Mucosa of descending colon (tissue), 3 donors: ENCODE results near the gene STAT6. TPM values are rescaled to one million over a fixed set of nuclear protein-coding genes. Genes with fewer than 3 reads are reported as not detected.

Experiments
- ATAC-seq: fragments of 200-7000 bp; cut with Tn5 transposase; one replicate; pipeline ENCODE4 v1.9.1; 2020; ENCODE audit warnings: mild to moderate bottlenecking, moderate library complexity
- DNase-seq, 3 donors: peaks; one replicate each; pipeline ENCODE4 v3.0.0-alpha.2; 2020
- H3K36me3 ChIP-seq: fragments of 200-600 bp; one replicate; pipeline ENCODE4 v1.8.0; 2021; ENCODE audit warnings: low read depth, mild to moderate bottlenecking
- H3K4me1 ChIP-seq: fragments of 200-600 bp; one replicate; pipeline ENCODE4 v1.8.0; 2021; ENCODE audit warnings: low read depth, mild to moderate bottlenecking
- H3K4me3 ChIP-seq: fragments of 200-600 bp; one replicate; pipeline ENCODE4 v1.8.0; 2021; ENCODE audit warnings: mild to moderate bottlenecking
- H3K9me3 ChIP-seq: fragments of 200-600 bp; one replicate; pipeline ENCODE4 v1.8.0; 2021; ENCODE audit warnings: mild to moderate bottlenecking
- intact Hi-C, 2 donors: fragments of 100-400 bp; cut with DNase I in 1 of 2; cut with micrococcal nuclease in 1 of 2; formaldehyde crosslinking; loops; one replicate each; pipeline versions ENCODE4 v1.11.0 to v1.11.1; 2022; cut with DNase I, micrococcal nuclease
- long read RNA-seq, 2 donors: library from polyadenylated mRNA; unstranded; transcript quantifications; one replicate each; pipeline ENCODE4 v2.0.0, GENCODE V29; 2019 to 2021
- total RNA-seq, 3 donors: library from RNA; stranded (reverse); fragmentation: NEBNext Ultra II Directional in 2 of 3; extraction: Animal tissue kit (Norgen Biotek cat#: 25700) in 2 of 3; gene quantifications; one replicate each; pipeline versions ENCODE4 v1.2.1 to v1.2.4, GENCODE V29; 2021 to 2023
- TF ChIP-seq, protein P1 (sequence below): fragments of 200-600 bp; IDR thresholded peaks from one replicate; pipeline ENCODE4 v1.8.0; 2022; ENCODE audit warnings: antibody characterized with exemption, mild to moderate bottlenecking
- donor health status: DM: no; HTN: no; CAD: no; lungs with moderate emphysema.
- donor health status: DM: no; HTN: no; CAD: no.
- donor health status: DM: no; HTN: yes; CAD: no.

The STAT6 gene, protein sequence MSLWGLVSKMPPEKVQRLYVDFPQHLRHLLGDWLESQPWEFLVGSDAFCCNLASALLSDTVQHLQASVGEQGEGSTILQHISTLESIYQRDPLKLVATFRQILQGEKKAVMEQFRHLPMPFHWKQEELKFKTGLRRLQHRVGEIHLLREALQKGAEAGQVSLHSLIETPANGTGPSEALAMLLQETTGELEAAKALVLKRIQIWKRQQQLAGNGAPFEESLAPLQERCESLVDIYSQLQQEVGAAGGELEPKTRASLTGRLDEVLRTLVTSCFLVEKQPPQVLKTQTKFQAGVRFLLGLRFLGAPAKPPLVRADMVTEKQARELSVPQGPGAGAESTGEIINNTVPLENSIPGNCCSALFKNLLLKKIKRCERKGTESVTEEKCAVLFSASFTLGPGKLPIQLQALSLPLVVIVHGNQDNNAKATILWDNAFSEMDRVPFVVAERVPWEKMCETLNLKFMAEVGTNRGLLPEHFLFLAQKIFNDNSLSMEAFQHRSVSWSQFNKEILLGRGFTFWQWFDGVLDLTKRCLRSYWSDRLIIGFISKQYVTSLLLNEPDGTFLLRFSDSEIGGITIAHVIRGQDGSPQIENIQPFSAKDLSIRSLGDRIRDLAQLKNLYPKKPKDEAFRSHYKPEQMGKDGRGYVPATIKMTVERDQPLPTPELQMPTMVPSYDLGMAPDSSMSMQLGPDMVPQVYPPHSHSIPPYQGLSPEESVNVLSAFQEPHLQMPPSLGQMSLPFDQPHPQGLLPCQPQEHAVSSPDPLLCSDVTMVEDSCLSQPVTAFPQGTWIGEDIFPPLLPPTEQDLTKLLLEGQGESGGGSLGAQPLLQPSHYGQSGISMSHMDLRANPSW
- 100 to 1,000 TPM; 219 to 286 (median 281) TPM for total RNA-seq
- long read RNA-seq, donor 1, full-length matches to known transcripts: 50 of 169 reads
- long read RNA-seq, donor 1, partial matches to known transcripts: 92 of 169 reads
- long read RNA-seq, donor 1, other reads (novel, unspliced or antisense): 27 of 169 reads
- long read RNA-seq, donor 2, full-length matches to known transcripts: 6 of 21 reads
- long read RNA-seq, donor 2, partial matches to known transcripts: 7 of 21 reads
- long read RNA-seq, donor 2, other reads (novel, unspliced or antisense): 8 of 21 reads

DNA sequence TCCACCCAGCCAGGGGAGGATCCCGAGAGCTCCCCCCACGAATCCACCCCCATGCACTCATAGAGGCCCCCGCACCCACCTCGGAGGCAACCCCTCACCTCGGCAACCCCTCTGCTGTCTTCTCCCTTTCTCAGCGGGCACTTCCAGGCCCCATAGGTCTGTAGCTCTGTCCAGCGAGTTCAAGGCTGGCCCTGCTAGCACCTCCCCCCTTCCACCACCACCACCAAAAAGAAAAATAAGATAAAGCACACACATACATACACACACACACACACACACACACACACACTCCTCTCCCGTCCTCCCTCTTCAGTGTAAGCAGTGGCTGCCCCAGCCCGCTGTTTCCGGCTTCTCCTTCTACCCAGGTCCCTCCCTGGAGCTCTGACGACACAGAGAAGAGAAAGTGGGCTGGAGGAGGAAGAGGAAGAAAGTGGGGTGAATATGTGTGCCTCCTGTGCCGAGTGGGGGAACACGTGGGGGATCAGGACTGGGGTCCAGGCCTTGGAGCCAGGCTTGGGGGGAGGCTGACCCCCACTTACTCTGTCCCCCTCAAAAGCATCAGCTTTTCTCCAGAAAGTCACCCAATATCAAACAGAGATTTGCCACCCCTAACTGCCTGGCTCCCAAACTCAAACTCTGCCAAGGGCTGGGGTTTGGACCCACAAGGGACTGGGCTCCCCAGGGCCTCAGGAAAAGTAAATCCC lies at the start of gene STAT6:
Gene STAT6, minus strand, starts transcription at position 332 of the 704 bp plus-strand sequence. CDS start 3,084 bp downstream, outside the sequence.
- TF ChIP-seq, protein P1, sequence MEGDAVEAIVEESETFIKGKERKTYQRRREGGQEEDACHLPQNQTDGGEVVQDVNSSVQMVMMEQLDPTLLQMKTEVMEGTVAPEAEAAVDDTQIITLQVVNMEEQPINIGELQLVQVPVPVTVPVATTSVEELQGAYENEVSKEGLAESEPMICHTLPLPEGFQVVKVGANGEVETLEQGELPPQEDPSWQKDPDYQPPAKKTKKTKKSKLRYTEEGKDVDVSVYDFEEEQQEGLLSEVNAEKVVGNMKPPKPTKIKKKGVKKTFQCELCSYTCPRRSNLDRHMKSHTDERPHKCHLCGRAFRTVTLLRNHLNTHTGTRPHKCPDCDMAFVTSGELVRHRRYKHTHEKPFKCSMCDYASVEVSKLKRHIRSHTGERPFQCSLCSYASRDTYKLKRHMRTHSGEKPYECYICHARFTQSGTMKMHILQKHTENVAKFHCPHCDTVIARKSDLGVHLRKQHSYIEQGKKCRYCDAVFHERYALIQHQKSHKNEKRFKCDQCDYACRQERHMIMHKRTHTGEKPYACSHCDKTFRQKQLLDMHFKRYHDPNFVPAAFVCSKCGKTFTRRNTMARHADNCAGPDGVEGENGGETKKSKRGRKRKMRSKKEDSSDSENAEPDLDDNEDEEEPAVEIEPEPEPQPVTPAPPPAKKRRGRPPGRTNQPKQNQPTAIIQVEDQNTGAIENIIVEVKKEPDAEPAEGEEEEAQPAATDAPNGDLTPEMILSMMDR: no peak
- DNase-seq (peak; percentile 86 to 93 (median 93)), ATAC-seq (peak; percentile 83)
- Histone ChIP-seq H3K4me1 (peaks cover 14% of the 10 kb centered on the region), H3K4me3 (peak within 1 kb of the TSS; percentile 48), H3K9me3 (no peaks in the 10 kb centered on the region), H3K36me3 (no peaks in the 10 kb centered on the region)
- intact Hi-C loops: loop anchor here (5.0 to 10.0 kb wide), 2 partner anchors 44 to 46 kb away; no protein-coding TSS in a partner anchor

DNA sequence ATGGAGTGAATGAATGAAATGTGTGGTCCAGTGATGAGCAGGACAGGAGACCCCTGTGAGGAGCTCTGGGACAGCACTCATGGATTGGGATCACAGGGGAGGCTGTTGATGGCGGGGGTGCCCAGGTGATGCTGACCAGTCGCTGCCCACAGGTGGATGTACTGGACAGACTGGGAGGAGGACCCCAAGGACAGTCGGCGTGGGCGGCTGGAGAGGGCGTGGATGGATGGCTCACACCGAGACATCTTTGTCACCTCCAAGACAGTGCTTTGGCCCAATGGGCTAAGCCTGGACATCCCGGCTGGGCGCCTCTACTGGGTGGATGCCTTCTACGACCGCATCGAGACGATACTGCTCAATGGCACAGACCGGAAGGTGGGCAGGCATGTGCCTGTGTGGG lies 49.6 kb upstream of the STAT6 start:
- Histone ChIP-seq H3K36me3 (peaks cover 7% of the 10 kb centered on the region), H3K9me3 (no peaks in the 10 kb centered on the region), H3K4me1 (no peaks in the 10 kb centered on the region), H3K4me3 (no peak overlapping the region)
- TF ChIP-seq, protein P1: no peak
- no peak for ATAC-seq
- intact Hi-C loops: loop anchor here in 1 of 2 donors (10.0 kb wide), 1 partner anchor 96 kb away; no protein-coding TSS in a partner anchor
- DNase-seq: no peak

DNA sequence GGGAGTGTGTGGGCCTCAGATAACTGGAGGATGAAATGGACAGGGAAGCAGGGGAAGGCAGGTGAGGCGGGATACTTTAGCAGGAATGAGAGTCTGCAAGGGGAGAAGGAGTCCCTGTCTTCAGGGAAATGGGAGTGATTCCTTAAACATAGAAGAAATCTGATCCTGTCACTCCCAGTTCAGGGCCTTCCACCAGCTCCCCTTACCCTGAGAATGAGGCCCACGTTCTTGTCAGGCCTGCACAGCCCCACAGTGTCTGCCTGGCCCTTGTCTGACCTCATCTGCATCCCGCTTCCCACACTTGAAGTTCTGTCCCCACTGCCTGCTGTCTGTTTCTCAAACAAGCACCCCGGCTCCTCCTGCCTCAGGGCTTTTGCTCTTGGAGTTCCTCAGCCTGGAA lies 48.9 kb upstream of the STAT6 start:
- DNase-seq (no peak), ATAC-seq (no peak)
- H3K36me3 ChIP-seq: peaks cover 7% of the 10 kb centered on the region
- intact Hi-C loops: loop anchor here in 1 of 2 donors (10.0 kb wide), 1 partner anchor 95 kb away; no protein-coding TSS in a partner anchor
- TF ChIP-seq, protein P1: no peak
- H3K4me3 ChIP-seq: no peak overlapping the region
- H3K4me1 ChIP-seq: no peaks in the 10 kb centered on the region
- H3K9me3 ChIP-seq: no peaks in the 10 kb centered on the region

DNA sequence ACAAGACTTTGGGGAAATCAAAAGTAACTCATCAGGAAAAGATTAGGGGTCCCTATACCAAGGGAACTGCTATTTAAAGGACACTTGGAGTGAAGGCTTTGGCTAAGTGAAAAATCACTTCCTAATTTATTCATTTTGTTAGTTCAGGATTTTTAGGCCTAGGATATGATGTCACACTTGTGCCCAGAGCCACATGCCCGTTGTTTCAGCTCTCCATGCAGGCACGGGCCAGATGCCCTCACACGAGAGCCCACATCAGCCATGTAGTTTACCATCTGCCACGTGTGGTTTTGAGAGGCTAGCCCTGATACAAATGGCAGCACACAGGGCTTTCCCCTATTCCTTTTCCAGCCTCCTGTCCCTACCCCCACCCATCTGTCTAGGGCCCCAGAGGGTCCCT lies 48.1 kb upstream of the STAT6 start:
- no peak for DNase-seq
- no peak for ATAC-seq

More for the DNA sequence above, 48.1 kb upstream of the STAT6 start:
- Histone ChIP-seq H3K4me3 (no peak overlapping the region), H3K36me3 (peaks cover 7% of the 10 kb centered on the region), H3K4me1 (no peaks in the 10 kb centered on the region), H3K9me3 (no peaks in the 10 kb centered on the region)
- intact Hi-C loops: no loop called here
- TF ChIP-seq, protein P1: no peak
